Right hindlimb (tissue), 1 donor: ENCODE results near the gene FTL.

Source experiments
- DNase-seq: peaks from one replicate; pipeline ENCODE4 v3.0.0-alpha.2; 2018

Gene FTL

GRCh38 chr19:48992581-48993174 lies 27.6 kb downstream of the FTL start:
- DNase-seq: no peak

- peak; percentile 100 for DNase-seq
Observed at GRCh38 chr19:48993175-48994034, 28.3 kb downstream of the FTL start, which contains the start of the genes GYS1 and RUVBL2. Gene GYS1, minus strand, starts transcription at chr19:48993309. Its CDS starts 197 bp downstream, at chr19:48993112. Gene RUVBL2, plus strand, starts transcription at chr19:48993887. Its CDS starts 25 bp downstream, at chr19:48993912.

- no peak for DNase-seq
Observed at GRCh38 chr19:48994035-48994386, 28.9 kb downstream of the FTL start.

GRCh38 chr19:48997972-48998371 lies 32.9 kb downstream of the FTL start:
- no peak for DNase-seq

GRCh38 chr19:48999481-49000325 lies 34.6 kb downstream of the FTL start:
- DNase-seq: no peak

GRCh38 chr19:49004133-49004532 lies 39.0 kb downstream of the FTL start:
- DNase-seq: no peak

GRCh38 chr19:49004964-49005614 lies 40.0 kb downstream of the FTL start:
- DNase-seq: no peak

- DNase-seq: no peak
Observed at GRCh38 chr19:49006905-49007304, 41.8 kb downstream of the FTL start.

- DNase-seq: no peak
Observed at GRCh38 chr19:49009828-49010227, 44.7 kb downstream of the FTL start.

- DNase-seq: no peak
Observed at GRCh38 chr19:49010453-49010852, 45.3 kb downstream of the FTL start.

- DNase-seq: no peak
Observed at GRCh38 chr19:49011194-49011593, 46.1 kb downstream of the FTL start.

- DNase-seq: no peak
Observed at GRCh38 chr19:49014123-49014869, 49.2 kb downstream of the FTL start.

- no peak for DNase-seq
Observed at GRCh38 chr19:49014870-49015255, 49.8 kb downstream of the FTL start.

- no peak for DNase-seq
Observed at GRCh38 chr19:49016067-49016839, 51.1 kb downstream of the FTL start.
